ENCODE measurements around the gene C16orf90. TPM values are rescaled to one million over a fixed set of nuclear protein-coding genes. Genes with fewer than 3 reads are reported as not detected.

C16orf90 gene
- total RNA-seq, 1 donor from 2014 or later: not detected

- Histone ChIP-seq H3K27me3 (no peaks in the 10 kb centered on the region), H3K27ac (peak overlapping the region; percentile 15), H3K9me3 (no peaks in the 10 kb centered on the region), H3K4me1 (no peaks in the 10 kb centered on the region), H3K36me3 (peaks cover 0 to 32% of the 10 kb centered on the region in 2 donors), H3K4me3 (no peak overlapping the region)
- intact Hi-C loops (cut with DNase I): loop anchor here (1.0 kb wide), 1 partner anchor 33 kb away; no protein-coding TSS in a partner anchor
- no peak for TF ChIP-seq POLR2A (IDR thresholded peaks at IDR 0.05)
- TF ChIP-seq POLR2AphosphoS5 (IDR thresholded peaks at IDR 0.05; ENCODE audit: insufficient read depth in 1 of 2, low read depth in 1 of 2): no peak
- TF ChIP-seq CTCF (IDR thresholded peaks at IDR 0.05): no peak
- DNase-seq (ENCODE audit: extremely low spot score in 2 of 2): no peak
Measured at GRCh38 chr16:3536271-3536731, 41.0 kb upstream of the C16orf90 start.

GRCh38 chr16:3534126-3534525 lies 38.8 kb upstream of the C16orf90 start:
- Histone ChIP-seq H3K27me3 (no peaks in the 10 kb centered on the region), H3K27ac (no peak overlapping the region), H3K36me3 (peaks cover 4 to 40% of the 10 kb centered on the region in 2 donors), H3K9me3 (no peaks in the 10 kb centered on the region), H3K4me1 (no peaks in the 10 kb centered on the region), H3K4me3 (no peak overlapping the region)
- TF ChIP-seq POLR2A (IDR thresholded peaks at IDR 0.05) (no peak), POLR2AphosphoS5 (IDR thresholded peaks at IDR 0.05; ENCODE audit: insufficient read depth in 1 of 2, low read depth in 1 of 2) (no peak), CTCF (IDR thresholded peaks at IDR 0.05) (no peak)
- DNase-seq (ENCODE audit: extremely low spot score in 2 of 2): no peak
- intact Hi-C loops (cut with DNase I): no loop called here

- Histone ChIP-seq H3K36me3 (peaks cover 4 to 40% of the 10 kb centered on the region in 2 donors), H3K4me1 (no peaks in the 10 kb centered on the region), H3K9me3 (no peaks in the 10 kb centered on the region), H3K27ac (no peak overlapping the region), H3K4me3 (no peak overlapping the region), H3K27me3 (no peaks in the 10 kb centered on the region)
- no peak for DNase-seq (ENCODE audit: extremely low spot score in 2 of 2)
- intact Hi-C loops (cut with DNase I): no loop called here
- no peak for TF ChIP-seq CTCF (IDR thresholded peaks at IDR 0.05)
- no peak for TF ChIP-seq POLR2A (IDR thresholded peaks at IDR 0.05)
- no peak for TF ChIP-seq POLR2AphosphoS5 (IDR thresholded peaks at IDR 0.05; ENCODE audit: insufficient read depth in 1 of 2, low read depth in 1 of 2)
Measured at GRCh38 chr16:3532741-3533140, 37.5 kb upstream of the C16orf90 start.

- Histone ChIP-seq H3K27ac (no peak overlapping the region), H3K4me3 (no peak overlapping the region), H3K9me3 (no peaks in the 10 kb centered on the region), H3K4me1 (no peaks in the 10 kb centered on the region), H3K36me3 (peaks cover 4 to 40% of the 10 kb centered on the region in 2 donors), H3K27me3 (no peaks in the 10 kb centered on the region)
- no peak for TF ChIP-seq POLR2A (IDR thresholded peaks at IDR 0.05)
- TF ChIP-seq POLR2AphosphoS5 (IDR thresholded peaks at IDR 0.05; ENCODE audit: insufficient read depth in 1 of 2, low read depth in 1 of 2): no peak
- intact Hi-C loops (cut with DNase I): no loop called here
- no peak for DNase-seq (ENCODE audit: extremely low spot score in 2 of 2)
Measured at GRCh38 chr16:3530371-3530914, 35.2 kb upstream of the C16orf90 start.

GRCh38 chr16:3529175-3529574 lies 33.9 kb upstream of the C16orf90 start:
- Histone ChIP-seq H3K4me3 (no peak overlapping the region), H3K27ac (no peak overlapping the region), H3K4me1 (no peaks in the 10 kb centered on the region), H3K9me3 (no peaks in the 10 kb centered on the region), H3K36me3 (peaks cover 4 to 50% of the 10 kb centered on the region in 2 donors), H3K27me3 (no peaks in the 10 kb centered on the region)
- TF ChIP-seq CTCF (IDR thresholded peaks at IDR 0.05): no peak
- no peak for TF ChIP-seq POLR2AphosphoS5 (IDR thresholded peaks at IDR 0.05; ENCODE audit: insufficient read depth in 1 of 2, low read depth in 1 of 2)
- no peak for TF ChIP-seq POLR2A (IDR thresholded peaks at IDR 0.05)
- intact Hi-C loops (cut with DNase I): loop anchor here (10.0 kb wide), 1 partner anchor 346 kb away; no protein-coding TSS in a partner anchor
- DNase-seq (ENCODE audit: extremely low spot score in 2 of 2): no peak
